Epithelial cell of proximal tubule (primary cell): ENCODE measurements around the gene ZSWIM3. TPM values are rescaled to one million over a fixed set of nuclear protein-coding genes. Genes with fewer than 3 reads are reported as not detected.

Source experiments
- DNase-seq: peaks from one replicate; pipeline ENCODE4 v3.0.0-alpha.2; 2011; ENCODE audit warnings: low read depth
- H3K4me3 ChIP-seq: 2 replicates; pipeline ENCODE4 v1.5.1; 2011; ENCODE audit warnings: low read depth, mild to moderate bottlenecking, low read length
- CTCF ChIP-seq: conservative IDR thresholded peaks from 2 replicates; pipeline ENCODE4 v1.5.1; 2012; ENCODE audit warnings: low read depth, mild to moderate bottlenecking, low read length
- total RNA-seq: library from RNA; depleted of rRNA; stranded (reverse); fragments of >200 nt; gene quantifications from 2 replicates; pipeline ENCODE4 v1.2.3, GENCODE V29; 2015

Gene ZSWIM3
- total RNA-seq, 1 donor from 2014 or later = 1.2 TPM

GRCh38 chr20:45882469-45883099 lies 25.2 kb downstream of the ZSWIM3 start:
- no peak for DNase-seq
- H3K4me3 ChIP-seq = no peak overlapping the region
- no peak for TF ChIP-seq CTCF

- no peak overlapping the region for H3K4me3 ChIP-seq
- no peak for TF ChIP-seq CTCF
- no peak for DNase-seq
Measured at GRCh38 chr20:45883100-45883469, 25.7 kb downstream of the ZSWIM3 start.

GRCh38 chr20:45886590-45887345 lies 29.4 kb downstream of the ZSWIM3 start:
- no peak overlapping the region for H3K4me3 ChIP-seq
- DNase-seq = no peak
- no peak for TF ChIP-seq CTCF

- TF ChIP-seq CTCF = no peak
- no peak for DNase-seq
- H3K4me3 ChIP-seq = no peak within 1 kb of the TSS
Measured at GRCh38 chr20:45887346-45887715, 29.9 kb downstream of the ZSWIM3 start, which contains the start of gene SPATA25. TSS of gene SPATA25 (minus strand) at chr20:45887622. CDS start at chr20:45887590, 32 bp downstream.

GRCh38 chr20:45888681-45889080 lies 31.3 kb downstream of the ZSWIM3 start:
- no peak for DNase-seq
- H3K4me3 ChIP-seq = no peak overlapping the region
- no peak for TF ChIP-seq CTCF

- DNase-seq = no peak
- peak; percentile 71 for TF ChIP-seq CTCF
- peak overlapping the region; percentile 87 for H3K4me3 ChIP-seq
Measured at GRCh38 chr20:45890077-45890984, 32.9 kb downstream of the ZSWIM3 start.
